IPS DF 4.7 (cell line): ENCODE measurements around the gene ABCC11.

Experiments used
- DNase-seq: peaks from one replicate; pipeline ENCODE4 v3.0.0-alpha.2; 2013; ENCODE audit warnings: low spot score; ENCODE audit errors: extremely low read depth

Gene ABCC11

DNA sequence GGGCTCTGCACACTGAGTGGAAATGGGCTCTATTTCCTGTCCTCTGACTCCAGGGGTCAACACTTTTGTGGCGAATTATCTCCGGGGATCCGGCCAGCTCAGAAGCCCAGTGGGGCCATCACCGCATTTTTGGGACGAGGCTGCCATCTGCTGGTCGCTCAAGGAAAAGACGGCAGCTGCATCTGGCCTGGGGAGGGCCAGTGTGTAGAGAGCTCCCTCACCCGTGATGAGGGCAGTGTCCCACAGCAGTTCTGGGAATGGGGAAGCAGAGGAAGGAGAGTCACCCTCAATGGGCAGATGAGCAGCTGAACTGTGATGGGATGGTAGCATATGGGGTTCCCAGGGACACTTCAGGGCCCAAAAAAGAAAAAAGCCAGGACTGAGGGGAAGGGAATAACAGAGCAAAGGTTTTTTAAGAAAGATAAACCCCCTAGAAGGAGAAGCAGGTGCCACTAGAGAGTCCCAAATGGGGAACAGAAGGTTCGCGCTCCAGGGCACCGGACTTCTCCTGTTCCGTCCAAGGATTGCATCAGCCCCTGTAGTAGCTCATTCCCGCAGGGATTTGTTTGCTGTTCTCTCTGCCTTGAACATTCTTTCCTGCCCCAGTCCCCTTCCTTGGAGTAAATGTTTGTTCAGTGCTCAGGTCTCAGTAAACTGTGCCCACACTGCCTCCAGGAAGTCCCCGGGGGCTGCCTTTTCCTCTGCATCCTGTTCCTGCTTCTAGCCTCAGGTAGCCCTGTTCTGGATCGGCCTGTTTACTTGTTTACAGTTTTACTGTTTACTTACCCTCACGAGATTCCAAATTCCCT, 82.2 kb downstream of the ABCC11 start:
- DNase-seq: peak; percentile 69

DNA sequence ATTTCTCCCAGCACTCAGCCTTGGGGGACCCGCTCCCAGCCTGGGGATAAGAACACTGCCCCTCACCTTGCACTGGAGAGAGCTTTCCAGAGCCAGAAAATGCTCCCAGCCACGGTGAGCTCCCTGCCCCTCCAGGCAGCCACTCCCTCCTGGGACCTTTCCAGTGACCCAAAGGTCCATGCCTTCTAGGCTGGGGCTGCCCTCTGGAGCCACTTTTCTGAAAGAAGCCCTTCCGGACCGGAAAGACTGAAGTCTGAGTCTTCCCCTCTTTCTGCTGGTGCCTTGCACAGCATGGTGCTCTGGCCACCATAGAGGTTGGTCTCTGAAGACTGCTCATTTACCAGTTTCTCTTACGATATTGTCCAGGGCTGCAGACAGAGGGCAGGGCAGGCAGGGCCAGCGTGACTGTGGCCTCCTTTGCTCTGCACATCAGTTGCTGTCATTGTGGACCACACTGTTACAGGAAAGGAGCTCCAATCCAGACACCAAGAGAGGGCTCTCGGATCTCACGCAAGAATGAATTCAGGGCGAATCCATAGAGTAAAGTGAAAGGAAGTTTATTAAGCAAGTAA, 84.4 kb downstream of the ABCC11 start:
- DNase-seq: no peak

DNA sequence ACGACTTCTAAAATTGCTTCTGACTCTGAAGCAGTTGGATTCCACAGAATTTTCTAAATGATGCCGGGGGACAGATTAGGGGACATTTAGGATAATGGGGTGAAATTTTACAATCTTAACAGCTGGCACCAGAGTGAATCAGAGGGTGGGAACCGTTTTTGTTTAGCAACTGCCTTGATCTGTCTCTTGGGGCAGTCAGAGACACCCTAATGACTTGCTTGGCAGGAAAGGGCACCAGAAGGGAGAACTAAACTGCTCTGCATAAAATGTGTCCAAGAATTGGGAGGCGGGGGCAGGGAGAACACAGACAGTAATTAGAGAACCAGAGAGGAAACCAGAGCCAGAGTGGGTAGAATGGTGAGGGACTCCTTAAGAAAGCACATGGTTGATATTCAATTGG, 85.4 kb downstream of the ABCC11 start:
- no peak for DNase-seq

DNA sequence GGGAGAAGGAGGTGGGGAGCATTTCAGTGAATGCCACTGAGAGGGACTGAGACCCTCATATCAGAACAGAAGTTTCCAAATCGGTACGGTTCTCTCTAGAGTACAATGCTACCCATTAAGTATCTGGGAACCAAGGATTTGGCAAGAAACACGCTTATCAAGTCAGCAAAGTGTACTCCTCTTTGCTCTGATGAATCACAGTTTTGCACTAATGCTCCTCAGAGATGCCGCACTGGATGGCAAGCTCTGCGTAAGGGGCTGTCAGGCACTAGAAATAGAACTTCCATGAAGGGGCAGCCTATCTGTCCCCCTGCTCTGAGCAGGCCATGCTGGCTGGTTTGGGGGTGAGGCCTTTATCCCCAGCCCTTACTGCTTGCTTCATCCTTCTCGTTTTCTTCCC, 86.8 kb downstream of the ABCC11 start:
- no peak for DNase-seq

DNA sequence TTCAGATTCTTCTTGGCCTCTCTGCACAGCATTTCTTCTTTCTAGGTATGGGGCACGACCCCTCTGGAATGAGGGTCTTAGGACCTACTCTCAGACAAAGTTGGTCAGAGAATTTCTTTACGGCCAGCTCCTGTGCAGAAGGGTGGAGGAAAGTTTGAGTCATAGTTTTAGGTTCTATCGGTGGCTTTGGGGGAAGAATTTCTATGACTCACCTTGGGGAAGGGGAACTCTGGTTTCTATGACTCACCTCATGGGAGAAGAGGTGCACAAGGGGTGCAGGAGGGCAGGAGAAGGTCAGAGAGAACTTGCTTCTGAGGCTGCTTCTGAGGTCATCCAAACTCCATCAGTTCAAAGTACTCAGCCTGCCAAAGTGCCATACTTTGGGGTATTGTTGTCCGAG, 89.0 kb downstream of the ABCC11 start:
- no peak for DNase-seq

DNA sequence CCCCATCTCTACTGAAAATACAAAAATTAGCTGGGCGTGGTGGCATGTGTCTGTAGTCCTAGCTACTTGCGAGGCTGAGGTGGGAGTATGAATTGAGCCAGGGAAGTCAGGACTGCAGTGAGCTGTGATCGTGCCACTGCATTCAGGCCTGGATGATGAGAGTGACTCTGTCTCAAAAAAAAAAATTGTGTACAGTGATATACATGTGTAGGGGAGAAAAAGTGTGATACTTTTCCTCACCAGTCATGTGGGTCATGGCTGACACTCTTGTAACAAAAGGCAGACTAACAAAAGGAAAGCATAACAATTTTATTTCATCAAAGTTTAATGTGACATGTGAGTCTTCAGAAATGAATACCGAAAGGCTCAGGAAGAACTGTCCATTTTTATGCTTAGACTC, 89.5 kb downstream of the ABCC11 start:
- DNase-seq: no peak

DNA sequence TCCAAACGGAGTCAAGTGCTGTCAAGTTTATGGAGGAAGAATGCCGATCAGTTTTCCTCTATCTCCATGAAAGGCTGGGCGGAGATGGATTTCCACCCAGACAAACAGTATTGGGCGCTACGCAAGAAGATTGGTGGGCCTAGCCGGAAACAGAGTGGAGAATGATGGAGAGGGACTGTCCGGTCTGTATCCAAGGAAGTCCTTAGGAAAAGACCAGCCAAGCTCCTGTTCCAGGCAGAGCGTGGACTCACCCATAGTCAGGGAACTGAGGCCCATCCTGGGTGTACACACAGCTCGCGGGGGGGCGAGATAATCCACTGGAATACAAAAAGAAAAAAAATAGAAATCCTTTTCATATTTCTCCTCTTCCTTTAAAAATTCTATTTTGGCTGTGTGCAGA, 90.0 kb downstream of the ABCC11 start:
- DNase-seq: no peak

DNA sequence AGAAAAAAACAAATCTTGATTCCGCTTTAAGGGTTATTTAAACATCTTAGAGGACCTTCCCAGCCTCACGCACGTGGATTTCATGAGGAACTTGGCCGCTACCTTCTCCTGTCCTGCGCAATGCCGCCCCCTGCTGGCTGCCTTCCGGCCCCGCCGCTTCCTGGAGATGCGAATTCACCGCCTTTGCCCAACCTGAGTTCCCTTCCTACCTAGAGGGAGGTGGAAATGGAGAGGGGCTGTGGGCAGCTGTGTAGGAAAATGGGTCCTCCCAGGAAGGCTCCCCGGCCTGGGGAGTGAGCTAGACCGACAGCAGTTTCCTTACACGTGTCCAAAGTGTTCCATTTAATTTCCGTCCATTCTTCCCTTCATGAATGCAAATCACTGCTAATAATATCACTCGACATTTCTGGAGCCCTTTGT, 90.5 kb downstream of the ABCC11 start:
- DNase-seq: peak; percentile 53

DNA sequence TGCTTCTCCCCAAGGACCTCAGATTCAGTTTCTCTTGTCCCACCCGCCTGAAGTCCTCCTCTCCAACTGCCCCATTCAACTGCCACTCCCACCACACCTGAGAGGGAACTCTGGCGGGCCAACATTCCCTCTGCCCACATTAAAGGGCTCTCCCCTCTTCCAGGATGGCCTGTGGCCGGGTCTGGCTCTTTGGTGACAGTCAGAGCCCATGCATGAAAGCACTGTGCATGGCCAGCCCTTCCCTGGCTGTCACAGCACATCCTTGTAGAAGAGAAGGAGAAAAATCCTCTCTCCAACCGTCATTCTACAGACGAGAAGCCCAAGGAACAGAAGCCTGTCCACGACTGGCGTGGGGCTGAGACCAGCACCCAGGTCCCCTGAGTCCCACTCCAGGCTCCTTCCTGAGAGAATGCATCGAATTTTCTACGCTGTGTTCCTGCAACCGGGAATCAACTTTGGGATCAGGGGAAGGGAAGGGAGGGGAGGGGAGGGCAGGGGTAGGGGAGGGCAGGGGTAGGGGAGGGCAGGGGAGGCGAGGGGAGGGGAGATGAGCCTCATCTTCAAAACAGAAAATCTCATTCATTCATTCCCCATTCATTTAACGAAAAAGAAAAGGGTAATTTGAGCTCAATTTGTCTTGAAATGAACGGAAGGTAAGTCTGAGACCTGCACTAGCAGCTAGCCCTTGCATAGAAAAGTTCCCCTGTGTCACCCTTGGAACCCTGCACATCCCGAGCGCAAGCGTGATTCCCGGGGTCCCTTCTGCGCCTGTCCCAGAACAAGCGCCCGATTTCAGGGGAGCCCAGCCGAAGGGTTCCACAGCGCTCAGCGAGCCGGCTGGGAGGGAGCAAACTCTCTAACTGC, 91.2 kb downstream of the ABCC11 start, which contains the start of gene ABCC12:
TSS of gene ABCC12 (minus strand) at position 68 of the 864 bp plus-strand sequence. CDS start 9,569 bp downstream, outside the sequence.
- DNase-seq: no peak

DNA sequence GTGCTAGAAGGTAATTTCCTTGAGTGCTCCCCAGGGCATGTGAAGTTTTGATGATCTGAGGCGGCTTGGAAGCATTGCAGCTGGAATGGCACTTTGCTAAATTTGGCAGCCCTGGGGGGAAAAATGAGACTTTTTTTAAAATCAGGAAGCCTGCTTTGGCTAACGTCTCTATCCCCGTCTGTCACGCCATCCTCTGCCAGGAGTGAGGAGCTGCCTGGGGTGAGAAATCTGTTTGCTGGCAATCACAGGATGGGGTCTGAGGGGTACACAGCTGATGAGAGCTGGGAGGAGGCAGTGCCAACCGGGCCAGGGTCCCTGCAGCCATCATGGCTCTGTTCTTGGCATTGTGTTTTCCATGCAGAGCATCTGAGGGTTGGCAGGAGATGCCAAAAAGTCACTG, 93.6 kb downstream of the ABCC11 start:
- no peak for DNase-seq

DNA sequence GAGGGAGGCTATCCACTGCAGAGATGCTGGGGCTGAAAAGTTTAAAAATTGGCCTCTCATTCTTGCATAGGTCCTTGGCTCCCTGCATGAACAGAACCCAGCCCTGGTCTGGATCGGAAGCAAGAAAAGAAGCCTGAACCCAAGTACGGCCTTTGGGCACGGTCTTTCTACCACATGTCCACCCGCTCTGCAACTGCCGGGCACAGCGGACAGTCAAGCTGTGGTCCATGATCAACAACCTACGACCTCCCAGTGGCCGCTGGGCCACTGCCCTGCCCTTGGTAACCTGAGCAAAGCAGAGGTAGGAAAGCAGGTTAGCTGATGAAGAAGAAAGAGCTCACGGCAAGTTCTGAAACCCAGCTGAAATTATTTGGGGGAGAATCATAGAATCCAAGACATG, 95.1 kb downstream of the ABCC11 start:
- DNase-seq: no peak

DNA sequence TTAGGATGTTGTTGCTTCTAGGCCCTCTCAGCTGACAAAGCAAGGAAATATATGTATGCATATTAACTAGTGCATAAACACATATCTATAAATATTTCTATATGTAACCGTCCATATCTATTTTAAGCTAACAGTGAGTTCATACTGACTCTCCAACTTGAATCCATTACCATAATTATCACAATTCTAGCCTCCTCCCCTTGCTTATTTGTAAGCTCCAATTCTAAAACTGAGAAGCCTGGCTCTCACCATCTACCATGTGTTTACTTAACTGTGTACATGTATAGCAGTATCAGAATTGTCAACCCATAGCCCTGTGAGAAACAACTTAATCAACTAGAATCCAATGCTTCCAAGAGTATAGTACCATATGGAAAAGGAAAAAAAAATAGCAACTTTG, 96.6 kb downstream of the ABCC11 start:
- DNase-seq: no peak

DNA sequence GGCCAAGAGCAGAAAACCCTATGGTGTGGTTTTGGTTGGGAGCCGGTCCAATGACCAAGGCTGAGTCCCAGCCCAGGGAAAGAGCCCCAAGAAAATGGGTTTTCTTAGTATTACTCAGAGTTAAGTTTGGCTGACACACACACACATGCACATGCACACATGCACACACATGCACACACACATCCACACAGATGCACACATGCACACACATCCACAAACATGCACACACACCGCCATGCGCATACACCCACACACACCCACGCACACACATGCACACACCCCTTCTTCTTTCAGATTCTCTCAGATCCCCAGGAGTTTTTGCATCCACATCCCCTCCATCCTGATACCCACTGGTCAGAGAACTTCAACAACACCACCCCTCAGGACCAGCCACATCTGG, 100.6 kb downstream of the ABCC11 start:
- no peak for DNase-seq

DNA sequence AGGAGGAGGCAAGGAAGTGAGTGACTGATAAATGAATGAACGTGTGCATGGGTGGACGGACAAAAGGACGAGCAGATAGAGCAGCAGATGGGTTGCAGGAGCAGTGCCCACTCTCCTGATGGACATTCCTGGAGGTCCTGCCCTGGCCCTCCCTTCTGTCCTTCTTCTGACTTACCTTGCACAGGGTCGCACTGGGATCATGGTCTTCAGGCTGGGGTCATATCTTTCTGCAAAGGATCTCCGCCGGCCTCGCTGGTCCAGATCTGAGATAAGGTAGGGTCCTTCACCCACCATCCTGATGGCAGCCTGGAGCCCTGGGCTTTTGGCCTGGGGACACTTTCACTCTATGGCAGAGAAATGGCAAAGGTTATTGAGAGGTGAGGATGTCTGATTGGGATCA, 101.2 kb downstream of the ABCC11 start:
- no peak for DNase-seq

DNA sequence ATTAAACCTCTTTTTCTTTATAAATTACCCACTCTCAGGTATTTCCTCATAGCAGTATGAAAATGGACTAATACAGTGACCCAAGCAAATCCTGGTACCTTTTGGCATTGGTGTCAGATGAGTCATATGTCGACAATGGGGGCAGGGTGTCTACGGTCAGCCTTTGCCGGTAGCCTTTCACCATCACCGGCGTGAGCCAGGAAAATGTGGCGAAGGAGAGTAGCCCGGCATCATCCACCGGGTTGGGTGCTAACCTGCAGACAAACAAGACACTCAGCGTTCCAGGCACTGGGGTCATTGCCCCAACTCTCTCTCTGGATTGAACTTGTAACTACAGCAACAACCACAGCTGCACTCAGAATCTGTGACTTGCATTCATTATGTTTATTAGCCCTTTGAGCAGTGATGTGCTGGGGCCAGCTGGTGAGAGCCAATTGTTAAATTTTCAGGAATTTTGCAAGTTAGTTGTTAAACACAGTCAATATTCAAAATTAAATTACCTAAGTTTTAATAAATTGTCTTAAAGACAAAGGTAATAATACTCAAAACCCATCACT, 103.4 kb downstream of the ABCC11 start:
- no peak for DNase-seq

DNA sequence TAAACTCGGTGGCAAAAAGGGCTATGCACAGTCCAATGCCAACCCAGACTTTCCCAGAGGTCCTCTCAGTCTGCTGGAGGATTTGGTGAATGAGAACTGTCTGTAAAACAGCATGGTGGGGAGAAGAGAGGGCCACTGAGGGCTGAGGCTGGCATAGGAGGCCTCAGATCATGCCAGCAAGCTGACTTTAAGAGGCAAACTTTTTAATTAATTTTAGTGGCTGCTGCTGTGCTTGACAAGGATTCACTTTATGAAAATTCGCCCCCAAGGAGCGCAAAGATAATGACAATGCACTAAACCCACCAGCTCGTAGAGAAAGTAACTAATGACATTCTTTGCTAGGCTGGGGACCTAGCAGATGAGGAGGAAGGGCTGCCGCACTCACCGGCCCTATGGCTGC, 106.5 kb downstream of the ABCC11 start:
- DNase-seq: no peak

DNA sequence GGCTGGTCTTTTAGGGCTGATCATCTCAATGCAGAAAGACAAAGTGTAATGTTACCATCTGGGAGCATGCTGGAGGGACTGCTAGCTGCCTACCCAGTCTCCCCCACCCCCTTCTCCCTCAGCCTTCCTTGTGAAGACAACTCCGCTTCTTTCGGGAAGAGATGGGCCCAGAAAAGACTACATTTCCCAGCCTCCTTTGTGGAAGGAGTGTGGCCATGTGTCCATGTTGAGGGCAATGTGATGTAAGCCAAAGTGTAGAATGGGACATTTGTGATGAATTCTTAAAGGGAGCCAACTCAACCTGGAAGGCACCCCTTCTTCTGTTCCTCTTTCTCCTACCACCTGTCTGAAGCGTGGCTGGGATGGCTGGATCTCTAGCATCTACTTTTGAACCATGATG, 107.8 kb downstream of the ABCC11 start:
- no peak for DNase-seq

DNA sequence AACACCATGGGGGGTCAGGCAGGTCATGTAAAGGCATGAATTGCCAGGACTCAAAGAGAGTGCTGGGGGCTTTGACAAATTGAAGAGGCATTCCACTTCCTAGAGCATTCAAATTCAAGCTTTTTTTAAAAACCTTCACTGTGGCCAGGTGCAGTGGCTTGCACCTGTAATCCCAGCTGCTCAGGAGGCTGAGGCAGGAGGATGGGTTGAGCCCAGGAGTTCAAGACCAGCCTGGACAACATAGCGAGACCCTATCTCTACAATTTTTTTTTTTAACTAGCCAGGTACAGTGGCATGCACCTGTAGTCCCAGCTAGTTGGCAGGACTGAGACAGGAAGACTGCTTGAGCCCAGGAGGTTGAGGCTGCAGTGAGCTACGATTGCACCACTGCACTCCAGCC, 108.8 kb downstream of the ABCC11 start:
- DNase-seq: no peak

DNA sequence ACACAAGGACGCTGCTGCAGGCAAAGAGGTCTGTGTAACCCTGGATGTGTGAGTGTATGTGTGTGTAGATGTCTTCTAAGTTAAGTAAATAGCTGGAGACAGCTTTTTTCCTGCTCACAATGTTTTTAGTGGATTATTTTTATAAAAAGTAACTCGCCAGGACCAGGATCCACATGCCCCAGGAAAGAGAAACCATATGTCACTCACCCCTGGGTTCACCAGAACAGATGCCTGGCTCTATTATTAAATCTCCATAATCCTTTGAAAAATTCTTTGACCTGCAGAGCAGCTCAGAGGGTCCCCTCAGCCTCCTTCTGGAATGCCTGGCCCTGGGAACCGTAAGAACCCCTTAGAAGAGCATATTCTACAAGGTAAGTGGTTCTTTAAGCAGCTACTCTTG, 109.5 kb downstream of the ABCC11 start:
- no peak for DNase-seq

DNA sequence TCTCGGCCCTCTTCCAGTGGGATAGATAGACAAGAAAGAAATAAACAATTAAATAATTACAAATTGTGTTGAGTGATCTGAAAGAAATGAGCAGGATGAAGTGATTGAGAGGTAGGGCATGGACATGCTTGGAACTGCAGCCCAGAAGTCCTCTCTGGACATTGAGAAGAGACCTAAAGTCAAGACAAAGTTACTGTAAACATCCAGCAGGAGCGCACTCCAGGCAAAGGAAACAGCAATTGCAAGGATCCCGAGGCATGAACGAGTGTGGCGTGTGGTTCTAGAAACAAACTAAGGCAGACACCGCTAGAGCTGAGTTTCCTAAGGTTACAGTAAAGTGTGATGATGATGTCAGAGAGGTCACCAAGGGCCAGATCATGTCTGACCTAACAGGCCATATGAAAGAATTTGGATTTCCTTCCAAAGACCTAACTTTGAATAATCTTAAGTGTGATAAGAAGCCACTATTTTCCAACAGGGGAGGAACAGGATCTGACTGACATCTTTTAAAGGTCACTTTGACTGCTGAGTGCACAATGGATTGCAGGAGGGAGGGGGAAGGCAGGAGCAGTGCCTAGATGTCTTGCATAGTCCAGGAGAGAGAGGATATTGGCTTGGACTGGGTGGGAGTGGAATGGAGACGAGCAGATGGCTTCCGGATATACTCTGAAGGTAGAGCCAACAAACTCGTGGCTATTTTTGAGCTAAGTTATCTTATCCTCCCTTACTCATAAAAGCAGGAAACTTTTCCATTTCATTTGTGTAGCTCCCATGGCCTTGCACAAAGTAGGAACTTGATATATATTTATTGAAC, 110.6 kb downstream of the ABCC11 start:
- DNase-seq: no peak
